ENCODE results near the gene PFN4. TPM values are rescaled to one million over a fixed set of nuclear protein-coding genes. Genes with fewer than 3 reads are reported as not detected.
A peak's percentile ranks its signal among the peaks of the same experiment; 100 is the strongest.

Gene PFN4, protein sequence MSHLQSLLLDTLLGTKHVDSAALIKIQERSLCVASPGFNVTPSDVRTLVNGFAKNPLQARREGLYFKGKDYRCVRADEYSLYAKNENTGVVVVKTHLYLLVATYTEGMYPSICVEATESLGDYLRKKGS
- total RNA-seq (3.2 TPM in 1 of 2 replicates, not detected in the other), polyA plus RNA-seq (0.36 and 1.9 TPM in 2 replicates)

DNA sequence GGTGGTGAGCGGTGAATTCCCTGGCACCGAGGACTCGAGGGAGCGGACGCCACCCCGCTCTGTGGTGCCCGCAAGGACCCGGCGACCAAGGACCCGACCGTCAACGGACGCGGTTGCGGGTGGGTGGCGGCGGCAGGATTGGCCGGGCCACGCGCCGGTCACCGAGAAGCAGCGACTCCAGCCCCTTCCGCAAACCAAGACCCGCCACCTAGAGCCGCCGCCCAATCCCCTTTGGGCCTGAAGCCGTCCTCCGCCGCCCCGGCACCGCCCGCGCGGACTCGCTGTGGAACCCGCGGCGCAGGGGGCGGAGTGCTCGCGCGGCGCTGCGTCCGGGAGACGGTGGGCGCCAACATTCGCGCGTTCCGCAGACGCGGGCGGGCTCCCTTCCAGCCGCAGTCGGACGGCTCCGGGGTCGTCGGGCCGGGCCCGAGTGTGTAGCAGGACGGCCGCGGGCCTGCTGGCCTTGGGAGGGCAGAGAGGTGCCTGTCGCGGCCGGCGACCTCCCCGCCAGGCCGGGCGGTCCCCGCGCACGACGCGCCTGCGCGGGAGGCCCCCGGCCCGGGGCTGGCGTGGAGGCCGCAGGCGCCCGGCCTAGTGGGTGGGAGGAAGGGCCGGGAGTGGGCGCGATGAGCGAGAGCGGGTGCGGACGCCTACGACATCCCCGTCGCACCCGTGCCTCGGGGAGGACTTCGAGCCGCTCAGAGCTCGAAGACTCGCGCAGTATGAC, at the start of gene PFN4, which contains the start of gene FAM228B:
Gene PFN4, minus strand, starts transcription at position 140 of the 727 bp plus-strand sequence. CDS start 799 bp downstream, outside the sequence.
Gene FAM228B, plus strand, starts transcription at position 275 of the 727 bp plus-strand sequence. CDS start 893 bp downstream, outside the sequence.
- Histone ChIP-seq H3K27me3 (no peaks in the 10 kb centered on the region), H3K36me3 (no peaks in the 10 kb centered on the region), H3K4me3 (peak within 1 kb of the TSS; percentile 59), H3K9me3 (ENCODE audit: low read depth) (no peaks in the 10 kb centered on the region), H3K4me1 (ENCODE audit: low read depth) (peaks cover 10% of the 10 kb centered on the region), H3K27ac (peak within 1 kb of the TSS; percentile 91)
- peak; percentile 92 for DNase-seq (ENCODE audit: low read depth in 1 of 2, low spot score in 1 of 2)
- TF ChIP-seq, protein P1, sequence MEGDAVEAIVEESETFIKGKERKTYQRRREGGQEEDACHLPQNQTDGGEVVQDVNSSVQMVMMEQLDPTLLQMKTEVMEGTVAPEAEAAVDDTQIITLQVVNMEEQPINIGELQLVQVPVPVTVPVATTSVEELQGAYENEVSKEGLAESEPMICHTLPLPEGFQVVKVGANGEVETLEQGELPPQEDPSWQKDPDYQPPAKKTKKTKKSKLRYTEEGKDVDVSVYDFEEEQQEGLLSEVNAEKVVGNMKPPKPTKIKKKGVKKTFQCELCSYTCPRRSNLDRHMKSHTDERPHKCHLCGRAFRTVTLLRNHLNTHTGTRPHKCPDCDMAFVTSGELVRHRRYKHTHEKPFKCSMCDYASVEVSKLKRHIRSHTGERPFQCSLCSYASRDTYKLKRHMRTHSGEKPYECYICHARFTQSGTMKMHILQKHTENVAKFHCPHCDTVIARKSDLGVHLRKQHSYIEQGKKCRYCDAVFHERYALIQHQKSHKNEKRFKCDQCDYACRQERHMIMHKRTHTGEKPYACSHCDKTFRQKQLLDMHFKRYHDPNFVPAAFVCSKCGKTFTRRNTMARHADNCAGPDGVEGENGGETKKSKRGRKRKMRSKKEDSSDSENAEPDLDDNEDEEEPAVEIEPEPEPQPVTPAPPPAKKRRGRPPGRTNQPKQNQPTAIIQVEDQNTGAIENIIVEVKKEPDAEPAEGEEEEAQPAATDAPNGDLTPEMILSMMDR (IDR thresholded peaks at IDR 0.05; ENCODE audit: low read depth, low read length), result no peak

DNA sequence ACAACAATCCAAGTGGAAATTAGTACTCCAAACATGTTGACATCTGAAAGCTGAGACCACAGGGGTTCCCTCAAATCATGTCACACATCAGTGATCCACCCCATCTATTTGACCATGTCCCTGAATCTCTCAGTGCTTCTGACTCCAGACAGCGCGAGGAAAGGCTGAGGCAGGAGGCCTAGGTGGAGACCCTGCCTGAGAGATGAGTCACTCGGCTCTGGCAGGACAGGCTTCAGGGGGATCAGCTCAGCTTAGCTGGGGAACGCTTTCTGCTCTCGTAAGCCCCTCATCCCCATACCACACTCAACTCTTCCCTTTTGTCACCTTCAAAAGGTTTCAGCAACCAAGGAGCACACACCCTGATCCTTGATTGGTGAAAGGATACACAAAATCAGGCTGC, 45.9 kb upstream of the PFN4 start:
- H3K27ac ChIP-seq, result no peak overlapping the region
- no peaks in the 10 kb centered on the region for H3K9me3 ChIP-seq (ENCODE audit: low read depth)
- H3K4me3 ChIP-seq, result no peak overlapping the region
- DNase-seq (ENCODE audit: low read depth in 1 of 2, low spot score in 1 of 2), result no peak
- no peaks in the 10 kb centered on the region for H3K4me1 ChIP-seq (ENCODE audit: low read depth)
- TF ChIP-seq, protein P1 (IDR thresholded peaks at IDR 0.05; ENCODE audit: low read depth, low read length), result no peak
- H3K36me3 ChIP-seq, result no peaks in the 10 kb centered on the region
- H3K27me3 ChIP-seq, result no peaks in the 10 kb centered on the region

DNA sequence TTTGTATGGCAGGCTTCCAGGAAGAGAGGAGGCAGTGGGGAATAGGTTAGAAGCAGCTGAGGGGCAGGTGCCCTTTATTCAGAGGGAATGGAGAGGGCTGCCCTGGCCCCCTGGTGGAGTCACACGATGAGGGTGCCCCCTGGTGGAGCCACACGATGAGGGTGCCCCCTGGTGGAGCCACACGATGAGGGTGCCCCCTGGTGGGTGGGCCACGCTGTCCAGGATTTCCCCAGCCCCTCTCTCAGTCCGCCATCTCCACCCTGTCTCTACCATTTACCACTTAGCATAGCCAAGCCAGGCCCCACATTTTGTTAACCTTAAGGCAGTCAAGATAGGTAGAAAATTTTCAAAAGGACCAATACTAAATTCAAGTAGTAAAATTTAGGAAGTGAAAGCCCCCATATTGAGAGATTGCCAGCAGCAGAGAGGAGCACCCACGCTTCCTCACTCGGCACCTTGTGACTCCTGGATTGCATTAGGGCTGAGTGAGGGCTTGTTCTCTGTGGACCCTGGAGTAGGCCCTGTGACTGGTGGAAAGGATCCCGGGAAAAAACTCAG, 41.4 kb upstream of the PFN4 start:
- Histone ChIP-seq H3K4me1 (ENCODE audit: low read depth) (no peaks in the 10 kb centered on the region), H3K27ac (no peak overlapping the region), H3K9me3 (ENCODE audit: low read depth) (no peaks in the 10 kb centered on the region), H3K36me3 (peaks cover 3% of the 10 kb centered on the region), H3K4me3 (no peak overlapping the region), H3K27me3 (no peaks in the 10 kb centered on the region)
- TF ChIP-seq, protein P1 (IDR thresholded peaks at IDR 0.05; ENCODE audit: low read depth, low read length), result peak; percentile 57
- DNase-seq (ENCODE audit: low read depth in 1 of 2, low spot score in 1 of 2), result peak; percentile 15 to 18

DNA sequence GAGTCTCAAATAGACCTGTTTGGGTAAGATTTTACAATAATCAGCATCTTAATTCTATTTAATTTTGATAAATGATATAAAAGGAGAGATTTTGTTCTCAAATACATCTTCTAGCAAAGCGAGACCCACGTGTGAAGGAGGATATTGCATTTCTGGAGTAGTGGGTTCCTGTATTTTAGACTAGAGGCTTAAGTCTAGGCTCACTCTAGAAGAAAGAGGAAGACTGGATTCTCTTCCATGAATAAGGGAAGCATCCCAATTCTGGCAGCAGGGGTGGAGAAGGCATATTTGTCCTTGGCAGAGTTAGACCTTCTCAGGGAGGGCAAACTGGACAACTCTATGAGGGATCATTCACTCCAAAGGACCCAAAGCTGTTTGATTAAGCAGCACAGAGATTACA, 40.5 kb upstream of the PFN4 start:
- Histone ChIP-seq H3K4me1 (ENCODE audit: low read depth) (no peaks in the 10 kb centered on the region), H3K4me3 (no peak overlapping the region), H3K36me3 (peaks cover 3% of the 10 kb centered on the region), H3K9me3 (ENCODE audit: low read depth) (no peaks in the 10 kb centered on the region), H3K27ac (no peak overlapping the region), H3K27me3 (no peaks in the 10 kb centered on the region)
- no peak for DNase-seq (ENCODE audit: low read depth in 1 of 2, low spot score in 1 of 2)
- TF ChIP-seq, protein P1 (IDR thresholded peaks at IDR 0.05; ENCODE audit: low read depth, low read length), result no peak

DNA sequence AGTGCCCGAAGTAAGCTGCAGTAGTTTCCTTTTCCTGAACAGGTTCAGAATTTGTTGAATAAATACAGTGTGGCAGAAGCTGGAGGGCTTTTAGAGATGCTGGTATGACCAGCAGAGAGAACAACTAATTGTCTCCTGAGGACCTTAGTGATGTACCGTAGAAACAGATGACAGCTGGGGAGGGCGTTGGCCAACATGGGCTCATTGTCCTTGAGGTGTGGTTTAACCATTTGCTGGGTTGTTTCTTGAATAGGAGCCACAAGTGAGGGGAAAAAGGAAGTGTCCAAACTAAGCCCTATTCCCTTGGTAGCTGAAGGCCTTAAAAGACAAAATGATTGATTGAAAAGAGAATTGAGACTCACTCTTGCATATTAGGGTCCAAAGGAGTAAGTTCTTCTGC, 40.1 kb upstream of the PFN4 start:
- TF ChIP-seq, protein P1 (IDR thresholded peaks at IDR 0.05; ENCODE audit: low read depth, low read length), result no peak

More for the DNA sequence above, 40.1 kb upstream of the PFN4 start:
- DNase-seq (ENCODE audit: low read depth in 1 of 2, low spot score in 1 of 2), result no peak
- peaks cover 3% of the 10 kb centered on the region for H3K36me3 ChIP-seq
- H3K27me3 ChIP-seq, result no peaks in the 10 kb centered on the region
- no peak overlapping the region for H3K4me3 ChIP-seq
- no peaks in the 10 kb centered on the region for H3K4me1 ChIP-seq (ENCODE audit: low read depth)
- H3K27ac ChIP-seq, result no peak overlapping the region
- H3K9me3 ChIP-seq (ENCODE audit: low read depth), result no peaks in the 10 kb centered on the region
